Ammon's horn (tissue), 1 donor: Measurements from ENCODE around the gene FAM83D.

Experiments
- DNase-seq: peaks from one replicate; pipeline ENCODE4 v3.0.0-alpha.2; 2016; ENCODE audit warnings: low spot score

Gene FAM83D

DNA sequence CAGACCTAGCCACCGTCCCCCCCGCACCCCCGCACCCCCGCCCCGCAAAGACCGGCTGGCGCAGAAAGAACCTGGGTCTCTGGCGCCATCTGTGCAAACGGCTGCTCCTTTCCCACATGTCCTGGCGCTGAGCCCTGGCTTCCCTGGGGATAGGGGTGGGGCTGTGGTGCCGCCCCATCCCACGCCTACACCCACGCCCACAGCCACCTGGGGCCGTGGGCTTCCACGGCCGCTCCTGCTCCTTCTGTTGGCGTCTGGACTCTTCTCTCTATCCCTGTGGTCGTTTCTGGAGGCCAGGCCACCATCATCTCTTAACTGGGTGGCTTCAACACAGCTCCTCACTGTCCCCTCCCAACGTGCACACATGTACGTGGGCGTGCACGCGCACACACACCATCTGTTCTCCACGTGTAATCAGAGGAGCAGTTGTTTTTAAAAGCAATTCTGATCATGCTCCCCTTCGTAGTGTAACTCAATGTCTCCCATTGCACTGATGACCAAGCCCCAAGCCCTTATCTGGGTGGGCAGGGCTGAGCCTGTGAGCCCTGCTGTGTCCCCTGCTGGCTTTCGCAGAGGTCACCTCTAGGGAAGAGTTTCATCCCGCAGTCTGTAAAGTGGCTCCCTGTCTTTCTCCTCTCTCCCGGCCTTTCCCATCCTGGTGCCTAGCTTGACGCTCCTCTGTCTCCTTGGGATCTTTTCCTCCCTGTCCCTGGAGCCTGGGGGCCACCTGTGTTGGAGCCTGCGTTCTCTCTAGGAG is 31.9 kb upstream of the FAM83D start:
- DNase-seq, result peak; percentile 69

DNA sequence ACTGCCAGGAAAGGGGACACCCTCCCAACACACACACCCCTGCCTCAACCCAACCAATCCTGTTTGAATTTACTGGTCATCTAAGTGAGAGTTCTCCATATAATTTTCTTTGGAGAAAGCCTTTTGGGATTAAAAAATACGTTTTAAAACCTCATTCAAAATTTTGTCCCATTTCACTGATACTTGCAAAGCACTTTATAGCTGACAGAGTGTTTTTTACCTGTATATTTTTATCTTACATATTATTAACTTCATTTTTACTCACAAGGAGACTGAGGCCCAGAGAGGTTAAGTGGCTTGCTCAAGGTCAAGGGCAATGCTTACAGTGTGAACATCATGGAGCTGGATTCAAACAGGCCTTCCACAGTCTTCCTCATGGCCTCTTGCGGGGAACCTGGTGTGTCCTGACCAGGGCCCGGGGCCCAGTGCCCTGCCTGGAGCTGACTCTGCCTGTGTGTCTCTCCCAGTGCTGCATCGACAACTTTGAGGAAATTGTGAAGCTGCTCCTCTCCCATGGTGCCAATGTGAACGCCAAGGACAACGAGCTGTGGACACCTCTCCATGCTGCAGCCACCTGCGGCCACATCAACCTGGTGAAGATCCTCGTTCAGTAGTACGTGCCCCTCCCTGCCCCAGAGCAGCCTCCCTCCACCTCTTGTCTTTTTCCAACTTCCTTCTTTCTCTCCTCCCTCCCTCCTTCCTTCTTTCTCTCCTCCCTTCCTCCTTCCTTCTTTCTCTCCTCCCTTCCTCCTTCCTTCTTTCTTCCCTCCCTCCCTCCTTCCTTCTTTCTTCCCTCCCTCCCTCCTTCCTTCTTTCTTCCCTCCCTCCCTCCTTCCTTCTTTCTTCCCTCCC is 30.9 kb upstream of the FAM83D start:
- DNase-seq, result no peak

DNA sequence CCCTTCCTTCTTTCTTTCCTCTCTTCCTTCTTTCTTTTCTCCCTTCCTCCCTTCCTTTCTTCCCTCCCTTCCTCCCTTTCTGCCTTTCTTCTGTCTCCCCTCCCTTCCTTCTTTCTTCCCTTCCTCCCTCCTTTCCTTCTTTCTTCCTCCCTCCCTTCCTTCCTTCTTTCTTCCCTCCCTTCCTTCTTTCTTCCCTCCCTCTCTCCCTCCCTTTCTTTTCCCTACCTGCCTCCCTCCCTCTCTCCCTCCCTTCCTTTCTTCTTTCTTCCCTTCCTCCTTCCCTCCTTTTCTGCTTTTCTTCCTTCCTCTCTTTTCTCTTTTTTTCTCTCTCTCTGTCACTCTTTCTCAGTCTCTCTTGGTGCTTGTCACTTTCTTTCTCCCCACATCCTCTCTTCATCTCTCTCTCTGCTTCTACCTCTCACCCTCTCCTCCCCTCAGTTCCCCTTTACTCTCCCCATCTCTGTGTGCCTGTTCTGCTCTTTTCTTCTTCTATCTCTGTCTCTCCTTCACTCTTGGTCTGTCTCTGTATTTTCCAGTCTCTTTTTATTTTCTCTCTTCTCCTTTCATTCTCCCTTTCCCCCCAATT is 30.1 kb upstream of the FAM83D start:
- DNase-seq, result no peak

DNA sequence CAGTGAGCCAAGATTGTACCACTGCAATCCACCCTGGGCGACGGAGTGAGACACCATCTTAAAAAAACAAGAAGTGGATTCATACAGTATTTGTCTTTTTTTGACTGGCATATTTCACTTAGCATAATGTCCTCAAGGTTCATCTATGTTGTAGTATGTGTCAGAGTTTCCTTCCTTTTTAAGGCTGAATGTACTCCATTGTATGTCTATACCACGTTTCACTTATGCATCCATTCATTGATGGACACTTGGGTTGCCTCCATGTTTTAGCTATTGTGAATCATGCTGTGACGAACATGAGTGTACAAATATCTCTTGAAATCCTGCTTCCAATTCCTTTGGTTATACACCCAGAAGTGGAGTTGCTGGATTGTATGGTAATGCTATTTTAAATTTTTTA is 28.9 kb upstream of the FAM83D start:
- no peak for DNase-seq

DNA sequence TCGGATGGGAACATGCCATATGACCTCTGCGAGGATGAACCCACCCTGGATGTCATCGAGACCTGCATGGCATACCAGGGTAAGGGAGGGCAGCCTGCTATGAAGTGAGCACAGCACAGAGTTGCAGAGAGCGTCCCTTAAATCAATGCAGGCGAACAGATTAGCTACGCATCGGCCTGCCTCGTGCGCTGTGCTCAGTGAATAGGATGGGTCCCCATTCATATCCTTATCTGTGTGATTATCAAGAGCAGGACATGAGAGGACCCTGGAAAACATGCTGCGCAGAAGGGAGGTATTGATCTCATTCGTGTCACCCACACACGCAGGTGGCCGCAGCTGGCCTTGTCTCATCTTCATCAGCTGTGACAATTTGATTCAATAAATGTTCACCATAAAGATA is 25.6 kb upstream of the FAM83D start:
- DNase-seq, result no peak

DNA sequence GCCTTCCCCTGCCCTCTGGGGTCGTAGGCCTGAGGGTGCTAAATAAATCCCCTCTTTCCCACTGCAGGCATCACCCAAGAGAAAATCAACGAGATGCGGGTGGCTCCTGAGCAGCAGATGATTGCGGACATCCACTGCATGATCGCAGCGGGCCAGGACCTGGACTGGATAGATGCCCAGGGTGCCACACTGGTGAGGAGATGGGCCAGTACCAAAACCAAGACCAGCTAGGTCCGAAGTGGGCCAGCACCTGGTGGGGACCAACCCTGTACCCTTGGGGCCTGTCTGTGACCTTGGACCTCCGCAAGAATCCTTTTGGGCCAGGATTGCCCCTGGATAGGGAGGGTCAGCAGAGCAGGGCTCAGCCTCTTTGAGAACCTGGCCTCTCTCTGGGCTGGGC is 23.6 kb upstream of the FAM83D start:
- no peak for DNase-seq

DNA sequence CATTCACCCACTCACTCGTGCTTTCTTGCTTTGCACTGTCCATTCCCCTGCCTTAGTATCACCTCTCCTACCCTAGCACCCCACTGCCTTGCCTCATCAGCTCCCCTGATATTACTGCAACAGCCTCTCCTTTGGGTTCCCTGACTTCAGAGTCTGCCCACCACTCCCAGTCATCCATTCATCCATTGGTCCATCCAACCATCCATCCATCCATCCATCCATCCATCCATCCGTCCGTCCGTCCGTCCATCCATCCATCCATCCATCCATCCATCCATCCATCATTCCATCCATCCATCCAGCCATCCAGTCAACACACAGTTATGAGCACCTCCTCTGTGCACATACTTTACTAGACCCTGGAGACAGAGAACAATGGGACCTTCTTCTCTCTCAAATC is 22.9 kb upstream of the FAM83D start:
- DNase-seq, result no peak

DNA sequence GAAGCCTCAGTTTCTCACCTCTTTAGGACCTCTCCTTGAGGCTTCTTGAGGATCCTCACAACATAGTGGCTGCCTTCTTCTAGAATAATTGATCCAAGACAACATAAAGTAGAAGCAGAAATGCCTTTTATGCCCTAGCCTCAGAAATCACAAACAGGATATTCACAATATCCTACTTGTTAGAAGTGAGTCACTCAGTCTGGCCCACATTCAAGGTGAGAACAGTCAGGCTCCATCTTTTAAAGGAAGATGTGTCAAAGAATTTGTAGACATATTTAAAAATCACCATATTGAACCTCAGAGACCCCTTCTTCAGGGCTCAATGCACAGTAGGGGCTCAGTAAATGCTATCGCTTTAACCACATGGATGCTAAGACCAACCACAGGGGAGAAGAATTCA is 20.8 kb upstream of the FAM83D start:
- no peak for DNase-seq

DNA sequence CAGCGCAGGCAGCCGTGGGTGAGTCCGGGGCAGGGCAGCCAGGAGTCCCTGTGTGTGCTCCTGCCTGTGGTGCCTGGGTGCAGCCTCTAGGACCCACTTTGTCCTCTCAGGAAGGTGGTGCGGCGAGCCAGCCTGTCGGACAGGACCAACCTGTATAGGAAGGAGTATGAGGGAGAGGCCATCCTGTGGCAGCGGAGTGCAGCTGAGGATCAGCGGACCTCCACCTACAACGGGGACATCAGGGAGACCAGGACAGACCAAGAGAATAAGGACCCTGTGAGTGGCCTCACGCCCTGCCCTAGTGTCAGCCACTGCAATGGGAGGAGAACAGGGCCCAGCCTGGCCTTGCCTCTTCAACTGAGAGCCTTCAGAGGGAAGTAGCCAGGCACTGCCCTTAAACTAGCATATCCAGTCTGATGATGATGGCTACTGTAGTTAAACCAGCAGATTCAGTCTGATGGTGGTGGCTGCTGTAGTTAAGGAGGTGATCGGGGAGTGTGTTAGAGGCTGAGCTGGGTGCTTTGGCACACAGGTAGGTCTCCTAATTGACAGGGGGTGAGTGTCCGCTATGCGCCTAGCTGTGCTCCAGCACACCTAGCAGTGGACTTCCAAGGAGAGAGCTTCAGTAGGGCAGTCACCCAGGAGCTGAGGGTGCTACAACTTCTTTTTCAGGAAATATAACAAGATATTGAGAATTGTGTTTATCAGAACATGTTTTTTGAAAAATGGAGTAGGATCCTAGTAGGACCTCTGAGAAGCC is 18.1 kb upstream of the FAM83D start:
- no peak for DNase-seq

DNA sequence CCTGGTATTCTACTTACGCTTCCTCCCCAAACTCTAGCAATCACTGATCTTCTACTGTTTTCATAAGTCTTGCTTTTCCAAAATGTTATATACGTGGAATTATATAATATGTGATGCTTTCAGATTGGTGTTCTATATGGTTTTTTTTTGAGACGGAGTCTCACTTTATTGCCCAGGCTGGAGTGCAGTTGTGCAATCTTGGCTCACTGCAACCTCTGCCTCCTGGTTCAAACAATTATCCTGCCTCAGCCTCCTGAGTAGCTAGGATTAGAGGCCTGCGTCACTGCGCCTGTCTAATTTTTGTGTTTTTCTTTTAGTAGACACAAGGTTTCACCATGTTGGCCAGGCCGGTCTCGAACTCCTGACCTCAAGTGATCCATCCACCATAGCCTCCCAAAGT is 10.9 kb upstream of the FAM83D start:
- no peak for DNase-seq

DNA sequence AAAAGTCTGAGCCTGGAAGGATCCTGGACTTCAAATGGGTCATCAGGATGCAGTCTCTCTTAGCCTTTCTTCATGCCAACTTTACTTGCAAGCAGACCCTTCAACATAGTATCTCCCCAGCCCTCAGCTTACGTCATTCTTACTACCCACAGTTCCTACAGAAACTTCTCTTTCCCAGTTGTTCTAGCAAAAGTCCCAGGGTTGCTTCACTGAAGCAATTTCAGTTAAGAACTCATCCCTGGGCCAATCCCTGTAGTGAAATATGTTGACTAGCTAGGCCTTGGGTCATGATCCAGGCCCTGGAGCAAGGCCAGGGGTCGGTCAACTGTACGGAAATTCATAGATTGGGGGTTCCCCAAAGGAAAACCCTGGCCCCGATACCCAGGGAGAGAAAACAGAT is 8.6 kb upstream of the FAM83D start:
- no peak for DNase-seq

DNA sequence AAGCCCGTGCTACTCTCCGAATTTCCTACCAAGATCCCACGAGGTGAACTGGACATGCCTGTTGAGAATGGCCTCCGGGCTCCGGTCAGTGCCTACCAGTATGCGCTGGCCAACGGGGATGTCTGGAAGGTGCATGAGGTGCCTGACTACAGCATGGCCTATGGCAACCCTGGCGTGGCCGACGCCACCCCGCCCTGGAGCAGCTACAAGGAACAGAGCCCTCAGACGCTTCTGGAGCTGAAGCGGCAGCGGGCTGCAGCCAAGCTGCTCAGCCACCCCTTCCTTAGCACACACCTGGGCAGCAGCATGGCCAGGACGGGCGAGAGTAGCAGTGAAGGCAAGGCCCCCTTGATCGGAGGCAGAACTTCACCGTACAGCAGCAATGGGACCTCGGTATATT is 8.0 kb upstream of the FAM83D start:
- DNase-seq, result no peak

DNA sequence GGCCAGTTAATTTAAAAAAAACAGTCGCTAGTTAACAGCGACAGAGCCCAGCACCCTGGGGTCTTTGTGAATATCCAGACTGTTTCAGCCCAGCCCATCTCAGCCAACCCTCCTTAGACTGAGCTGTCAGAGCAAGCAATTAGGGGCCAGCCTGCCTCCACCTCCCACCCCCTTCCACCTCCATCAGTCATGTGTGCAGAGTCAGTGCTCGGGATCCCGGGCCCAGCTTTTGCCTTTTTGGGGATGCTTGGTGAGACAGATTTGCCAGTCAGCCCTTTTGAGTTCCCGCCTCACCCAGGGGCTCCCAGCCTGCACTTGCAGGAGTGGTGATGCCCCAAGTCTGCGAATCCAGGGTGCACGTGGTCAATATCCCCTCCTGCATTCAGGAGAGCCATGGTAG is 6.5 kb upstream of the FAM83D start:
- DNase-seq, result no peak

DNA sequence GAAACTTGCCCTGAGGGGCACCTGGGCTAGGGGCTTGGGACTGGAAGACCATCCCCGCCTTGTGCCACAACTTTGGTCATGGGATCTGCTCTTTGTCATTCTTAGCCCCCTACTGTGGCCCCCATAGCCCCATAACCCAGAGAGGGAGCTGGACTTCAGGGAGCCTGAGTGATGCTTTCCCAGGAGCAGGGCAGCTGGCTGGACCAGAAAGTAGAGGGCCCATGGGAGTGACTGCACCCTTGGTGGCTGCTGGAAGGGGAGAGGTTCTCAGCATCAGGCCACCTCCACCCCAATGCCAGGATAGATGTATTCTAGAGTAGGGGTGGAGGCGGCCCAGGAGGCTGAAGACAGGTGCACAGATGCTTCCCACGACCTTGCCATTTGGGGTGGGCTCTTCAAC is 5.8 kb upstream of the FAM83D start:
- DNase-seq, result no peak

DNA sequence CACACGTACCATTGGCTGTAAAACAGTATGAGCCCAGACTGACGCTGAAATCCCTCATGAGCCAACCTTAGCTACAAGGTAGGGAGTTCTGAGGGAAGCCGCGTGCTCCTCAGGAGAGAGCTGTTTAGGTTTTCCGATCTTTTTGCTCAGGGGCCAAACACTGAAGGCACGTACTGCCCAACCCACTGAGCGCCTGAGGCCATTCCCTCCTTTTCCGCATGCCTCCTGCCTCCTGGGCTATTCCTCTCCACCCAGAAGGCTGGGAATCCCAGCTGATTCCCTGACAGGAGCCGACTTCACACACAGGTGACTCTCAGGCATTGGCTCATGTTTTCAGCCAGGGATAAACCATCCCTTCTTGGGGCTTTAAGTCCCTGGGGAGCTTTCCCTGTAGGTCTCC is 5.4 kb upstream of the FAM83D start:
- DNase-seq, result no peak

DNA sequence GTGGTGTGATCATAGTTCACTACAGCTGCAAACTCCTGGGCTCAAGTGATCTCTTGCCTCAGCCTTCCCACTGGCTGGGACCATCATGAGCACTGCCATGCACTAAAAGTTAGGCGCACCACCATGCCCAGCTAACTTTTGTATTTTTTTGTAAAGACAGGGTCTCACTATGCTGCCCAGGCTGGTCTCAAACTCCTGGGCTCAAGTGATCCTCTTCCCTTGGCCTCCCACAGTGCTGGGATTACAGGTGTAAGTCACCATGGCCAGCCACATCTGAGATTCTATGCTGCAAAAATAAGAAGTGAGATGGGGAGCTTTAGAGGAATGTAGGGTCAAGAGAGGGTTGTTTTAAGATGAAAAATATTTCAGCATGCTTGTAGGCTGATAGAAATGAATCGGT is 1.5 kb upstream of the FAM83D start:
- no peak for DNase-seq

DNA sequence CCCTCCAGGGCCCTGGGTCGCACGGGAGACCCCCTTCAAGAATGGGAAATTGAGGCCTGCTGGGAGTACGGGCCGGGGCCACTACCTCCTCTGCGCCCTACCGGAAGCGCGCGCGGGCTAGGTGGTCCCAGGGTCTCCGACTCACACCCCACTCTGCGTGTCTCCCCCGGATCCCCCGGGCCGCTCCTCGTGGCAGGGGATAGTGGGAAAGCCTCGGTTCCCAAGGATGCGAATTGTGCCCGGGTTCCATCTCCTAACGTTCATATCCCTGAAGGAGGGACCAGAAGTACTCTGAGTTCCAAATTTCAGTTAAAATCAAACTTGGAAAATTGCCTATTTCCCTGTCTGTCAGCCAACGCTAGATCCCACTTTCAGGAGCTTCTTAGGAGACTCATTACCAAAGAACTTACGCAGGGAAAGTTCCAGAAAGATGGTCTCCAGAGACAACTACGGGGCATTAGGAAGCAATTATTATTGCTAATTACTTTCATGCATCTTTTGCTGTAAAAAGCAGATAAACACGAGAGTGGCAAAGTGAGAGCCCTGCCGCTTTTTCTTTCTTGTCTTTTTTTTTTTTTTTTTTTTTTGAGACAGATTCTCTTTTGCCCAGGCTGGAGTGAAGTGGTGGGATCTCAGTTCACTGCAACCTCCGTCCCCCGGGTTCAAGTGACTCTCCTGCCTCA is 858 bp downstream of the FAM83D start:
- no peak for DNase-seq

DNA sequence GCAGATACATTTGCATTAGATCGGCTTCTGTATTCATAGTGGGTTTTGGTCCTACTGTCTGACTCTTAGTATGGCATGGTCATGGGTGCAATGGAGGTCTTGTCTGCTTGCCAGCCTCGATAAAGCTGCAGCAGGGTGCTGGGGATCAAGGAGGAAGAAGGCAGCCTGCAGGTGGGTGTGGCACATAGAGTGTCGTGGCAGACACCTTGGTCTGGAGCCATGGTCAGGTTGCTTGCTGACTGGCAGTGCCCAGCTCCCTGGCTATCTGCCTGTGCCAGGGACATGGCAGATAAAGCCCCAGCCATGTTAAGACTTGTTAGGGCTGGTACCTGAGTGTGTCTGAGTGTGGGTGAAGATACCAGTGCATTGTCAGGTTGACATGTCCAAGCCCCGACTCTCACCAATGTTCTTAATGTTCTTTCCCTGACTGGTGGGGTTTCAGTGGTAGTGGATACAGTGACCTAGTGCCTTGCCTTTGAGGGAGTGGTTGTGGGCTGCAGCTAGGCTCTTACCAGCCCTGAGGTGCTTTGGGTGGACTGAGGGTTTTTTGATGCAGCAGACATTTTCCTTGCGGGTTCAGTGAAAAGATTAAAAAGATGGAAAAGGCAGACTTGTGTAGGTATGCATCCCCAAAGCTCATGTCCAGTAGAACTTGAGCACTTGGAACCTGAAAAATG is 1.8 kb downstream of the FAM83D start:
- no peak for DNase-seq

DNA sequence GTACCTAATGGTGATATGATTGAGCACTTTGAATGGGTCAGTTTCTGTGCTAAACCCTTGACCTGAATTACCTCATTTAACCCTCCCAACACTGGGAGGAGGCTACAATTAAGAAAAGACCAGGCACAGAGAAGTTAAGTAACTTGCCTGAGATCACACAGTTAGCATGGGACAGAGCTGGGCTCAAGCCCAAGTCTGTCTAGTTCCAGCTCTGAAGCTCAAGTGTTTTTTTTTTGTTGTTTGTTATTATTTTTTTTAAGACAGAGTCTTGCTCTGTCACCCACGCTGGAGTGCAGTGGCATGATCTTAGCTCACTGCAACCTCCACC is 4.0 kb downstream of the FAM83D start:
- DNase-seq, result no peak

DNA sequence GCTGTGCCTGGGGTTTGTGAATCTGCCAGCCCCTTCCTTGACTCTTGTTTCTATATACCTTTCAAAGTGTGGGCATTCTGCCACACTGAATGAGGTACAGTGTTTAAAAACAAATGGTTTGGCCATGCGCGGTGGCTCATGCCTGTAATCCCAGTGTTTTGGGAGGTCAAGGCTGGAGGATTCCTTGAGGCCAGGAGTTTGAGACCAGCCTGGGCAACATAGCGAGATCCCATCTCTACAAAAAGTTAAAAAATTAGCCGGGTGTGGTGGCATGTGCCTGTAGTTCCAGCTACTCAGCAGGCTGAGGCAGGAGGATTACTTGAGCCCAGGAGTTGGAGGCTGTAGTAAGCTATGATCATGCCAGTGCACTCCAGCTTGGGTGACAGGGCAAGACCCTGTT is 5.8 kb downstream of the FAM83D start:
- no peak for DNase-seq

DNA sequence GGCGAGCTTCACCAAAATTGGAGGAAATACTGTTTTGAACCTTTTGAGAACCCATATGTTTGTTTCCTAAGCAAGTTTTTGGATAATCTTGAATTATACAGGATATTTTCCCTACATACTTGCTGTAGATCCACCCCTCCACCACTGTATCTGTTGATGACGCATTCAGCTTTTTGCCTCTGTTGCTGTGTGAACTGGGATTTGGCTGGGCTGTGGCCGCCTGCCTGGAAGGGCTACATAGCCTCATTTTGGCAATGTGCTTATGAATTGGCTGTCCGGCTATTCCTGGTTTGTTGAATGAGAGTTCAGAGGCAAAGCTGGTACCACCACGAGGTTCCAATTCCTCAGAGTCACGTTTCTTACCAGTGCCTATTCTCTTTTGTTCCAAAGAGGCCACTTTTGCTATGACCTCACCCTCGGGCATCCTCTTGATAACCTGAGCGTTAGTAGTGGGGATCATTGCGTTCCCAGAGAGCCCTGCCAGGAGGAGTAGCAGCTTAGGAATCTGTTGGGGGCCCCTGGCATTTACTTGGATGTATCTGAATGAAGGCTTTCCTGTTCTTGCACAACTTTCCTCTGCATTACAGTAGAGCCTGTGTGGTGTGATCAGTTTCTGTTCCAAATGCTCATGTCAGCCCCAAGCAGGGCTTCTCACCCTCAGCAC is 6.4 kb downstream of the FAM83D start:
- DNase-seq, result no peak
